GM19397 (cell line): Measurements from ENCODE around the gene PAPPA.

Experiments
- ATAC-seq: cut with Tn5 transposase; IDR thresholded peaks from one replicate; pipeline ENCODE4 v1.9.1; 2021; ENCODE audit warnings: mild to moderate bottlenecking, moderate library complexity; ENCODE audit not compliant: unreplicated experiment

Gene PAPPA

GRCh38 chr9:116450378-116451139, 297.0 kb downstream of the PAPPA start:
- peak; percentile 88 for ATAC-seq

GRCh38 chr9:116451500-116452115, 298.0 kb downstream of the PAPPA start:
- ATAC-seq: no peak
